GM10266 (cell line): Measurements from ENCODE around the gene MUC6.

Experiments used
- DNase-seq: peaks from one replicate; pipeline ENCODE4 v3.0.0; 2012; ENCODE audit errors: extremely low spot score
- TF ChIP-seq, protein P1 (sequence below): IDR thresholded peaks from 2 replicates; pipeline ENCODE4 v1.5.1; 2012; ENCODE audit warnings: mild to moderate bottlenecking, low read depth; ENCODE audit not compliant: control insufficient read depth, insufficient read depth; ENCODE audit errors: missing control alignments

MUC6 gene

DNA sequence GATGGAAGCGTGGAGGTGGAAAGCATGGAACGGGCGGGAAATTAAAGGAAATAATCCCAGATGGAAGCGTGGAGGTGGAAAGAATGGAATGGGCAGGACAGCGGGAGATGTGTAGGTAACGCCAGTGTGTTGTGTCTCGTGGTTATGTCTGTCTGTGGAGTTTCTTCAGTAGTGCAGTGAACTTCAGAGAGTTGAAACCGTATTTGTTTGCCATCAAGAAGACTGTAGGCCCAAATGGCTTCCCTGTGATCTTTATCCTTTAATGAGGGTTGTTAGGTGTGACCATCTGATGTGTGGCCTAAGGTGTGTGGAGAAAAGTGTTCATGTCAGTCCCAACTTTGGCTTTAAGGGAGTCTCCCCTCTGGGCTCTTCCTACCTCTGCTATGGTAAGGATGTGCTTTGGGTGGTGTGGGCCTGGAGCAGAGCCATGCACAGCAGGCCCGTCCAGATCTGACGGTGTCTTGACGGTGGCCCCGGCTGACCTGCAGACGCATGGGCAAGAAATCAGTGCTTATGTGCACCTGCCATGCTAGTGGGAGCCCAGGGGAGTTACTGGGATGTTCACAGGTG lies 71.2 kb downstream of the MUC6 start:
- TF ChIP-seq, protein P1, sequence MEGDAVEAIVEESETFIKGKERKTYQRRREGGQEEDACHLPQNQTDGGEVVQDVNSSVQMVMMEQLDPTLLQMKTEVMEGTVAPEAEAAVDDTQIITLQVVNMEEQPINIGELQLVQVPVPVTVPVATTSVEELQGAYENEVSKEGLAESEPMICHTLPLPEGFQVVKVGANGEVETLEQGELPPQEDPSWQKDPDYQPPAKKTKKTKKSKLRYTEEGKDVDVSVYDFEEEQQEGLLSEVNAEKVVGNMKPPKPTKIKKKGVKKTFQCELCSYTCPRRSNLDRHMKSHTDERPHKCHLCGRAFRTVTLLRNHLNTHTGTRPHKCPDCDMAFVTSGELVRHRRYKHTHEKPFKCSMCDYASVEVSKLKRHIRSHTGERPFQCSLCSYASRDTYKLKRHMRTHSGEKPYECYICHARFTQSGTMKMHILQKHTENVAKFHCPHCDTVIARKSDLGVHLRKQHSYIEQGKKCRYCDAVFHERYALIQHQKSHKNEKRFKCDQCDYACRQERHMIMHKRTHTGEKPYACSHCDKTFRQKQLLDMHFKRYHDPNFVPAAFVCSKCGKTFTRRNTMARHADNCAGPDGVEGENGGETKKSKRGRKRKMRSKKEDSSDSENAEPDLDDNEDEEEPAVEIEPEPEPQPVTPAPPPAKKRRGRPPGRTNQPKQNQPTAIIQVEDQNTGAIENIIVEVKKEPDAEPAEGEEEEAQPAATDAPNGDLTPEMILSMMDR: no peak
- DNase-seq: no peak

DNA sequence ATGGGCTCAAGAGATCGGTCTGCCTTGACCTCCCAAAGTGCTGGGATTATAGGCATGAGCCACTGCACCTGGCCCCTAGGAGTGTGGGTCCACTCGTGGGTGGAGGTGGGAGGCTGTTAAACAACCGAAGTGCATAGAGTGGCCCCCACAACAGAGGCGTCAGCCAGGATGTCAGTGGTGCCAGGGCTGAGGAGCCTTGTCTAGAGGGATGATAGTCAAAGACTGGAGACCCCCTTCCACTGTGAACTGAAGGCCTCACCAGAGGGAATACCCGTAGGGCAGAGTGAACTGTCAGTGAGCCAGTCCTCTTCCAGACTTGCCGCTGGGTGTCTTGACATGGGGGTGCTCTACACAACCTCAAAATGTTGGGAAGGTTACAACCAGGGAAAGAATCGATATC lies 72.7 kb downstream of the MUC6 start:
- TF ChIP-seq, protein P1: no peak
- no peak for DNase-seq
